ENCODE measurements around the gene ACTL8.

Gene ACTL8

DNA sequence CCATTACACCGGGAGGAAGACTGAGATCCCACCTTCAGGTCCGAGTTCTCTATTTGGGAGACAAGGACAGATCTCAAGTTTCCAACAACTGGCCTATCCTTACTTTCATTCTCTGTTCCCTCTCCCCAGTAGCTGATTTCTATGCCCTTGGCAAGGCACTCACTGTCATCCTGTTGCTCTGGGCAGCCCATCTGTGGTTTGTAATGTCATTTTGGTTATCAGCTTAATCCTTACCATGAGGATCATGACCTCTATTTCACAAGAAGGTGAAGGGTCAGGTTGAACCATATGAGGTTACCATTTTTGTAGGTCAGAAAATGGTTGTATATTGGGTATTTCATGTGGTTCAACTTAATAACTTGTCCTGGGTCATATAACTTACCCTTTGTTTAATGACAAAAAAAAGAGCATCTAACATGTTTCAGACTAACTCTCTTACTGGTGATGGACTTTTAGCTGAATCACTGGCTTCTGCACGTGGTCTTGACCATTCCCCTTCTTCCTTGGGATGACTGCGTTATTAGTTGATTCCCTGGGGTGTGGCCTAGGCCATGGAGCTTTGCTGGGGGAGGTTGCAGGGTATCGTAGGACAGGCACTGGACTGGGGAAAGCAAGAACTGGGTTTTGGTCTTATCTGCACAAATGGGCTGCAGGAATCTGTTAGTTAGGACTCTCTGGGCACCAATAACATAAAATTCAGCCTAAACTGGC is 120.2 kb downstream of the ACTL8 start:
- DNase-seq (ENCODE audit: low read depth in 2 of 2): no peak

DNA sequence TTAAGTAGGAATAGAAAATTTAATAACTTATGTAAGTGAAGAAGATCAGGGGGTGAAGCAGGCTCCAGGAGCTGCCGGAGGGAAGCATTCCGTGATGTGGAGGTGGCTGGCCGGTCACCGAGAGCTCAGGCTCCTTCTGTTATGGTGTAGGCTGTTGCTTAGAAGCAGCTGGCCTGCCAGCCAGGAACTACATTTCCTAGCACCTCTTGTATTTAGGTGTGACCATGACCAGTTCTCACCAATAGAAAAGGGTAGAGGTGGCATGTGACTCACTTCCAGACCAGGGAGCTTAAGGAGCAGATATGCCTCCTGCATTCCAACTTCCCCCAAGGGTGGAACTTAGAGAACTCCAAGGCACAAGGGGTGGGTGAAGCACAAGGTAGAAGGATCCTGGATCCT is 120.7 kb downstream of the ACTL8 start:
- no peak for DNase-seq (ENCODE audit: low read depth in 2 of 2)
